ENCODE measurements around the gene ASCC1.

Gene ASCC1

DNA sequence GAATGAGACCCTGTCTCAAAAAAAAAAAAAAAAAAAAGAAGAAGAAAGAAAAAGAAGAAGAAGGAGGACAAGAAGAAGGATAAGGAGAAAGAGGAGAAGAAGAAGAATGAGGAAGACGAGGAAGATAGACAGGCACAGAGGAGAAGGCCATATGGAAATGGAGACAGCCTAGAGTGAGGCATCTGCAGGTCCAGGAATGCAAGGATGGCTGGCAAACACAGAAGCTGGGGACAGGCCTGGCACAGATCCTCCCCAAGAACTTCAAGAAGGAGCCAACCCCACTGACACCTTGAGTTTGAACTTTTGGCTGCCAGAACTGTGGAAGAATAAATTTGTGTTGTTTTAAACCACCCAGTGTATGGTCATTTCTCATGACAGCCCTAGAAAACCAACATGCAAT, 166.6 kb downstream of the ASCC1 start:
- Histone ChIP-seq H3K9ac (ENCODE audit: low read depth, low read length) (no peak overlapping the region), H3K27me3 (ENCODE audit: control insufficient read depth, insufficient read depth, low read length) (no peaks in the 10 kb centered on the region), H3K4me3 (ENCODE audit: low read depth, low read length) (no peak overlapping the region), H3K9me3 (ENCODE audit: control insufficient read depth, insufficient read depth, low read length) (no peaks in the 10 kb centered on the region), H3K4me1 (ENCODE audit: control insufficient read depth, insufficient read depth, low read length) (peaks cover 3% of the 10 kb centered on the region), H3K36me3 (ENCODE audit: control insufficient read depth, insufficient read depth, low read length) (no peaks in the 10 kb centered on the region)

DNA sequence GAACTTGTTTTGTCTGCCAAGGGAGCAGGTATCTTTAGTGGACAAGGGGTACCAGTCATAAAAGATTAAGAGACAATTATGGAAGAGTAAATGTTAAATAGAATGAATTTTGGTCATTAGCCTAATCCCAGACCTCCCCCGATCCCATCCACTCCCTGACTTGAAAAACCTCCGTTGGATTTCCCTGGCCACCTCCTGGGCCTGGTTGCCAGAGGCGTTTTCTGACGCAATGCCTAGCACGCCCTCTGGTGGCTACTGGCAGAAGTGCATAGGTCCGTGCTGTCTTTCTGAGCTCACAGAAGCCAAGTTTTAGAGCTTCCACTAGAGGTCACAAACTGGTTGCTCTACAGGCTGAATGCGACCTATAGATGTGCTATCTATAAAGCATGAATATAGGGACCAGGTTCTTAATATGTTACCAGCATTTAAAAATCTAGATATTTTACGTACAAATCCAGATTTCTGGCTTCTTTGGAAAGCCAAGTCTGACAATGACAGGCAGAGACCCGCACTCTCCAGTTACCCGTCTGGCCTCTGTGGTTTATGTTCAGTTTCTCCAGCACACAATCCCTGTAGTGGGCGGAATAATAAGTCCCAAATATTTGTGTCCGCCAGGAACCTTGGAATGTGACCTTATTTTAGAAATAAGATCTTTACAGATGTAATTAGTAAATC, 167.5 kb downstream of the ASCC1 start:
- no peak overlapping the region for H3K4me3 ChIP-seq (ENCODE audit: low read depth, low read length)
- no peak overlapping the region for H3K9ac ChIP-seq (ENCODE audit: low read depth, low read length)
- no peaks in the 10 kb centered on the region for H3K27me3 ChIP-seq (ENCODE audit: control insufficient read depth, insufficient read depth, low read length)
- H3K36me3 ChIP-seq (ENCODE audit: control insufficient read depth, insufficient read depth, low read length), result no peaks in the 10 kb centered on the region
- H3K9me3 ChIP-seq (ENCODE audit: control insufficient read depth, insufficient read depth, low read length), result no peaks in the 10 kb centered on the region
- H3K4me1 ChIP-seq (ENCODE audit: control insufficient read depth, insufficient read depth, low read length), result peaks cover 3% of the 10 kb centered on the region

Data from iPS-15b (cell line).